Endothelial cell of umbilical vein (primary cell): Measurements from ENCODE around the gene OGDH. TPM values are rescaled to one million over a fixed set of nuclear protein-coding genes. Genes with fewer than 3 reads are reported as not detected.

ENCODE experiments used
- BruUV-seq: library from RNA; stranded (reverse); fragments of 400-500 nt; replicated peaks from 2 replicates; lab custom pipeline; 2021; lab: Mats Ljungman, UMichigan
- CTCF ChIA-PET: fragments of 300-600, 350-600 bp; sonication (Branson Sonifier 250); formaldehyde crosslinking; loops from one replicate; lab custom pipeline; 2021; ENCODE audit warnings: antibody characterized with exemption, inconsistent platforms; lab: Charles Lee
- POLR2A ChIA-PET: fragments of 300-600, 350-600 bp; sonication (Branson Sonifier 250); formaldehyde crosslinking; loops from one replicate; lab custom pipeline; 2021; ENCODE audit warnings: antibody characterized with exemption, inconsistent platforms; lab: Charles Lee
- DNase-seq: peaks from one replicate; pipeline ENCODE4 v3.0.0-alpha.2; 2011; ENCODE audit warnings: low read depth, low spot score
- FAIRE-seq: peaks from 2 replicates; lab custom pipeline; 2011; peaks lifted over from hg19 to GRCh38; lab: Jason Lieb, UNC
- H2AFZ ChIP-seq: 2 replicates; pipeline ENCODE4 v1.6.0; 2012; ENCODE audit warnings: low read depth, low read length, control low read depth, inconsistent platforms
- H3K27ac ChIP-seq: 2 replicates; pipeline ENCODE4 v1.5.1; 2011; ENCODE audit warnings: low read depth, mild to moderate bottlenecking, control low read depth, low read length, moderate library complexity; ENCODE audit not compliant: insufficient read depth
- H3K27me3 ChIP-seq, 2 experiments: 2 replicates each; pipeline versions ENCODE4 v1.6.0 to v1.6.1; 2011; ENCODE audit warnings: low read length in 2 of 2, mixed read lengths in 1 of 2; ENCODE audit not compliant: control insufficient read depth in 2 of 2, insufficient read depth in 2 of 2
- H3K36me3 ChIP-seq, 2 experiments: 2 replicates in 1 of 2; 3 replicates in 1 of 2; pipeline ENCODE4 v1.5.1; 2011; ENCODE audit warnings: low read length in 2 of 2, mild to moderate bottlenecking in 1 of 2, moderate library complexity in 1 of 2; ENCODE audit not compliant: control insufficient read depth in 2 of 2, insufficient read depth in 2 of 2; ENCODE audit errors: extremely low read depth in 1 of 2
- H3K4me1 ChIP-seq: 3 replicates; pipeline ENCODE4 v1.5.1; 2011; ENCODE audit warnings: mild to moderate bottlenecking, low read length; ENCODE audit not compliant: control insufficient read depth, insufficient read depth; ENCODE audit errors: extremely low read depth
- H3K4me2 ChIP-seq: 2 replicates; pipeline ENCODE4 v1.6.1; 2011; ENCODE audit warnings: low read length, control low read depth, mixed read lengths; ENCODE audit not compliant: insufficient read depth
- H3K4me3 ChIP-seq, 3 experiments: fragments of 200-600 bp in 1 of 3; sonication (generic), shearing (Covaris generic) in 1 of 3; replicated peaks in 1 of 3; 2 replicates each; pipeline ENCODE4 v1.5.1; 2011 to 2016; ENCODE audit warnings: control low read depth in 3 of 3, low read length in 3 of 3, mild to moderate bottlenecking in 2 of 3, inconsistent platforms in 1 of 3, low read depth in 1 of 3, moderate library complexity in 1 of 3; ENCODE audit not compliant: insufficient read depth in 1 of 3
- H3K79me2 ChIP-seq: 2 replicates; pipeline ENCODE4 v1.6.0; 2012; ENCODE audit warnings: low read length, inconsistent platforms; ENCODE audit not compliant: control insufficient read depth, insufficient read depth
- H3K9ac ChIP-seq: replicated peaks from 2 replicates; pipeline ENCODE3; 2011; ENCODE audit warnings: low read length, control low read depth; ENCODE audit not compliant: insufficient read depth; ENCODE audit errors: extremely low read depth
- H3K9me1 ChIP-seq: replicated peaks from 3 replicates; pipeline ENCODE4 v1.6.0; 2011; ENCODE audit warnings: mild to moderate bottlenecking, low read length; ENCODE audit not compliant: control insufficient read depth, insufficient read depth; ENCODE audit errors: extremely low read depth
- H3K9me3 ChIP-seq: replicated peaks from 2 replicates; pipeline ENCODE4 v1.5.1; 2012; ENCODE audit warnings: low read length, inconsistent platforms; ENCODE audit not compliant: control insufficient read depth, insufficient read depth
- H4K20me1 ChIP-seq: replicated peaks from 2 replicates; pipeline ENCODE3; 2011; ENCODE audit warnings: mild to moderate bottlenecking, low read length; ENCODE audit not compliant: control insufficient read depth, insufficient read depth; ENCODE audit errors: extremely low read depth
- CTCF ChIP-seq, 2 donors: IDR thresholded peaks; 1 replicate in 1 of 2; 2 replicates in 1 of 2; pipeline ENCODE4 v1.5.1; 2011; ENCODE audit warnings: low read length in 2 of 2, mild to moderate bottlenecking in 2 of 2, moderate library complexity in 2 of 2, control low read depth in 1 of 2, inconsistent platforms in 1 of 2, low read depth in 1 of 2; ENCODE audit not compliant: insufficient read depth in 1 of 2; ENCODE audit errors: extremely low read depth in 1 of 2
- EZH2 ChIP-seq: IDR thresholded peaks from 2 replicates; pipeline ENCODE4 v1.6.1; 2012; ENCODE audit warnings: borderline replicate concordance, low read depth, mild to moderate bottlenecking, moderate library complexity, low read length, inconsistent platforms; ENCODE audit not compliant: severe bottlenecking
- FOS ChIP-seq: IDR thresholded peaks from 2 replicates; pipeline ENCODE4 v1.6.1; 2011; ENCODE audit warnings: mild to moderate bottlenecking, low read length, moderate library complexity, borderline replicate concordance; ENCODE audit not compliant: insufficient read depth
- GATA2 ChIP-seq: IDR thresholded peaks from 2 replicates; pipeline ENCODE4 v1.7.0; 2011; ENCODE audit warnings: low read depth, mild to moderate bottlenecking, moderate library complexity, mixed read lengths, low read length; ENCODE audit not compliant: insufficient read length, insufficient read depth
- JUN ChIP-seq: IDR thresholded peaks from 2 replicates; pipeline ENCODE4 v1.6.1; 2011; ENCODE audit warnings: borderline replicate concordance, low read depth; ENCODE audit not compliant: insufficient read length, insufficient read depth
- MAX ChIP-seq: IDR thresholded peaks from 2 replicates; pipeline ENCODE4 v1.6.1; 2011; ENCODE audit not compliant: insufficient read depth, insufficient read length
- MYC ChIP-seq: IDR thresholded peaks from one replicate; pipeline ENCODE4 v1.6.1; 2011; ENCODE audit warnings: mild to moderate bottlenecking, low read depth, low read length
- POLR2A ChIP-seq: IDR thresholded peaks from 2 replicates; pipeline ENCODE4 v1.6.1; 2012; ENCODE audit warnings: low read depth, mild to moderate bottlenecking, control low read depth, low read length
- POLR2AphosphoS5 ChIP-seq: IDR thresholded peaks from 2 replicates; pipeline ENCODE4 v1.6.1; 2012; ENCODE audit warnings: low read depth, mild to moderate bottlenecking, control low read depth, low read length, moderate library complexity; ENCODE audit not compliant: insufficient read depth
- dilution Hi-C: fragments of 300-500 bp; cut with MboI; formaldehyde crosslinking; loops from one replicate; pipeline ENCODE4 v1.15.0; 2019; ENCODE audit warnings: low sequenced_read_pairs; ENCODE audit not compliant: extremely low pct_ligation_motif_present
- intact Hi-C: fragments of 100-400 bp; cut with micrococcal nuclease; formaldehyde crosslinking; loops from one replicate; pipeline ENCODE4 v1.10.0; 2022
- polyA plus RNA-seq, 4 experiments: library from polyadenylated mRNA; depleted of rRNA in 3 of 4; stranded (reverse) in 3 of 4; unstranded in 1 of 4; fragments of >200 nt; gene quantifications; 2 replicates each; pipeline versions ENCODE4 v1.2.1 to v1.2.3, GENCODE V29; 2011 to 2012; ENCODE audit warnings: missing spikeins in 1 of 4
- total RNA-seq: library from RNA; stranded (reverse); gene quantifications from 2 replicates; pipeline ENCODE4 v1.2.3, GENCODE V29; 2021

OGDH gene
- total and polyA plus RNA-seq, 2 donors (not counting 3 experiments of a cell fraction or from before 2014, with no cell fraction given): 88.9 to 92.9 TPM

- no peaks in the 10 kb centered on the region for H3K4me1 ChIP-seq
- no peak for TF ChIP-seq CTCF (IDR thresholded peaks at IDR 0.05; ENCODE audit: extremely low read depth in 1 of 2, insufficient read depth in 1 of 2, low read depth in 1 of 2, low read length in 2 of 2)
- no peak for TF ChIP-seq GATA2
- TF ChIP-seq POLR2A: no peak
- TF ChIP-seq POLR2AphosphoS5: no peak
- no peak for TF ChIP-seq MYC
- TF ChIP-seq MAX: no peak
- no peak for TF ChIP-seq EZH2
- no peak for TF ChIP-seq JUN
- TF ChIP-seq FOS: no peak
- FAIRE-seq: no peak
- DNase-seq: no peak
- no peaks in the 10 kb centered on the region for H3K79me2 ChIP-seq
- no peak overlapping the region for H3K27ac ChIP-seq
- no peaks in the 10 kb centered on the region for H3K9me1 ChIP-seq
- no peaks in the 10 kb centered on the region for H4K20me1 ChIP-seq
- dilution Hi-C loops (no loop called here), intact Hi-C loops (no loop called here)
- no peak overlapping the region for H3K4me2 ChIP-seq
- no peaks in the 10 kb centered on the region for H3K9me3 ChIP-seq
- no peaks in the 10 kb centered on the region for H3K27me3 ChIP-seq
- ChIA-PET CTCF (no interaction called here), POLR2A (interaction anchor here (0.6 kb wide), 1 partner anchor 124 kb away, joined by 3 read pairs; no protein-coding TSS in a partner anchor)
- no peak overlapping the region for H3K9ac ChIP-seq
- peaks cover 0 to 6% of the 10 kb centered on the region in 2 experiments for H3K36me3 ChIP-seq
- no peak overlapping the region for H3K4me3 ChIP-seq
- BruUV-seq: no TSS peak
- no peak overlapping the region for H2AFZ ChIP-seq
Measured at GRCh38 chr7:44713680-44714335, 107.4 kb downstream of the OGDH start.
